ENCODE results near the gene LPP.
A peak's percentile ranks its signal among the peaks of the same experiment; 100 is the strongest.

Gene LPP

DNA sequence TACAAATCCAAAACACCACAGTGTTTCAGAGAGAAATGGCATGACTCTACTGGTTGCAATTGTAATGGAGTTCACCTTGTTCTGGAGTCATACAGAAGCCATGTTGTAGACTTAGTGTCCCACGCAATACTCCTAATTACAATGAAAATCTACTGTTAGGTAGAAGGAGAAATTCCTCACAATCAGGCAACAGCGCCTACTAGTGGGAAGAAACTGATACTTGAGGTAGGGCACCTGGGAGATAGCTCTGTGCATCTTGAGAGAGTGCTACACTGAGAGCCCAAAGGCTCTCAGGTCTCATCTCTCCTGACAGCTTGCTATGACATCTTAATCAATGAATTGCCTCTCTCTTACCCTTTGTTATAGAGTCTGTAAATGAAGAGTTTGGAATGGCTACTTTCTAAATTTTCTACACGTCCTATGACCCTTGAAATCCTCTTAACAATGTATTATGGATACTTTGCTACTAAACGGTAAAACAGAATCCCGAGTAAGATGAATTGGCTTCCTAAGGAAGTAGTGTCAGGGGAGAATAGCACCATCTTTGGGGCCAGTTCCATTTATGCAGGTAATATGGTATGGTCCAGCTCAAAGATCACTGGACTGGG is 595.2 kb downstream of the LPP start:
- no peaks in the 10 kb centered on the region for H3K9me3 ChIP-seq (replicated peaks; ENCODE audit: insufficient read depth, low read length)
- peak; percentile 63 for DNase-seq
- TF ChIP-seq EZH2 (optimal IDR thresholded peaks at IDR 0.05; ENCODE audit: low read depth, low read length) (no peak), EZH2phosphoT487 (IDR thresholded peaks at IDR 0.05; ENCODE audit: low read length) (no peak)
- TF ChIP-seq, protein P1, sequence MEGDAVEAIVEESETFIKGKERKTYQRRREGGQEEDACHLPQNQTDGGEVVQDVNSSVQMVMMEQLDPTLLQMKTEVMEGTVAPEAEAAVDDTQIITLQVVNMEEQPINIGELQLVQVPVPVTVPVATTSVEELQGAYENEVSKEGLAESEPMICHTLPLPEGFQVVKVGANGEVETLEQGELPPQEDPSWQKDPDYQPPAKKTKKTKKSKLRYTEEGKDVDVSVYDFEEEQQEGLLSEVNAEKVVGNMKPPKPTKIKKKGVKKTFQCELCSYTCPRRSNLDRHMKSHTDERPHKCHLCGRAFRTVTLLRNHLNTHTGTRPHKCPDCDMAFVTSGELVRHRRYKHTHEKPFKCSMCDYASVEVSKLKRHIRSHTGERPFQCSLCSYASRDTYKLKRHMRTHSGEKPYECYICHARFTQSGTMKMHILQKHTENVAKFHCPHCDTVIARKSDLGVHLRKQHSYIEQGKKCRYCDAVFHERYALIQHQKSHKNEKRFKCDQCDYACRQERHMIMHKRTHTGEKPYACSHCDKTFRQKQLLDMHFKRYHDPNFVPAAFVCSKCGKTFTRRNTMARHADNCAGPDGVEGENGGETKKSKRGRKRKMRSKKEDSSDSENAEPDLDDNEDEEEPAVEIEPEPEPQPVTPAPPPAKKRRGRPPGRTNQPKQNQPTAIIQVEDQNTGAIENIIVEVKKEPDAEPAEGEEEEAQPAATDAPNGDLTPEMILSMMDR (IDR thresholded peaks at IDR 0.05; ENCODE audit: low read length) = peak; percentile 81
- no peaks in the 10 kb centered on the region for H3K9me2 ChIP-seq (replicated peaks; ENCODE audit: insufficient read depth, low read length)
- no peak overlapping the region for H3K9ac ChIP-seq (ENCODE audit: low read length)
- no peak overlapping the region for H2AFZ ChIP-seq (ENCODE audit: low read length)
- H3K4me3 ChIP-seq (ENCODE audit: low read length) = no peak overlapping the region
- H3K27me3 ChIP-seq (replicated peaks; ENCODE audit: insufficient read depth, low read length) = no peaks in the 10 kb centered on the region
- H3K36me3 ChIP-seq (replicated peaks; ENCODE audit: insufficient read depth, low read length) = no peaks in the 10 kb centered on the region
- H3K4me2 ChIP-seq (ENCODE audit: low read depth, low read length) = no peak overlapping the region
- H3F3A ChIP-seq (ENCODE audit: insufficient read depth, low read length) = 0 out of 2 replicates have a peak, but pooled peaks cover 3% of the 10 kb centered on the region
- no peak overlapping the region for H3K27ac ChIP-seq (ENCODE audit: low read length)
- peaks cover 14% of the 10 kb centered on the region for H3K4me1 ChIP-seq (ENCODE audit: low read length)
- no peaks in the 10 kb centered on the region for H3K79me2 ChIP-seq (ENCODE audit: low read length)
- no peaks in the 10 kb centered on the region for H4K20me1 ChIP-seq (ENCODE audit: insufficient read depth, low read length)

DNA sequence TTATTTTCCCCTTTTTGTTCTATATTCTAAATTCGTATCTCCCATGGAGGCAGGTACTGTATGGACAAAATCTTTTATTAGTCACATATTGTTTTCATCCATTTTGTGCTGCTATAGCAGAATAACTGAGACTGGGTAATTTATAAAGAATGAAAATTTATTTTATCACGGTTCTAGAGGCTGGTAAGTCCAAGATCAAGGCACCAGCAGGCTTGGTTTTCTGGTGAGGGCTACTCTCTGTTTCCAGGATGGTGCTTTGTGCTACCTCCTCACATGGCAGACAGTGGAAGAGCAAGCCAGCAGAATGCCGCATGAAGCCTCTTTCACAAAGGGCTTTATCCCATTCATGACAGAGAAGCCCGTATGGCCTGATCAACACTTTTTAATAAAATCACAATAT is 595.9 kb downstream of the LPP start:
- Histone ChIP-seq H3K4me2 (ENCODE audit: low read depth, low read length) (no peak overlapping the region), H3K9me3 (replicated peaks; ENCODE audit: insufficient read depth, low read length) (no peaks in the 10 kb centered on the region), H3F3A (ENCODE audit: insufficient read depth, low read length) (0 out of 2 replicates have a peak, but pooled peaks cover 8% of the 10 kb centered on the region), H3K4me3 (ENCODE audit: low read length) (no peak overlapping the region), H4K20me1 (ENCODE audit: insufficient read depth, low read length) (no peaks in the 10 kb centered on the region), H3K36me3 (replicated peaks; ENCODE audit: insufficient read depth, low read length) (no peaks in the 10 kb centered on the region), H2AFZ (ENCODE audit: low read length) (no peak overlapping the region), H3K27ac (ENCODE audit: low read length) (no peak overlapping the region), H3K9me2 (replicated peaks; ENCODE audit: insufficient read depth, low read length) (no peaks in the 10 kb centered on the region), H3K4me1 (ENCODE audit: low read length) (peaks cover 18% of the 10 kb centered on the region), H3K9ac (ENCODE audit: low read length) (no peak overlapping the region), H3K79me2 (ENCODE audit: low read length) (no peaks in the 10 kb centered on the region), H3K27me3 (replicated peaks; ENCODE audit: insufficient read depth, low read length) (no peaks in the 10 kb centered on the region)
- DNase-seq = no peak
- no peak for TF ChIP-seq EZH2 (optimal IDR thresholded peaks at IDR 0.05; ENCODE audit: low read depth, low read length)
- TF ChIP-seq, protein P1 (IDR thresholded peaks at IDR 0.05; ENCODE audit: low read length) = no peak
- TF ChIP-seq EZH2phosphoT487 (IDR thresholded peaks at IDR 0.05; ENCODE audit: low read length) = no peak

DNA sequence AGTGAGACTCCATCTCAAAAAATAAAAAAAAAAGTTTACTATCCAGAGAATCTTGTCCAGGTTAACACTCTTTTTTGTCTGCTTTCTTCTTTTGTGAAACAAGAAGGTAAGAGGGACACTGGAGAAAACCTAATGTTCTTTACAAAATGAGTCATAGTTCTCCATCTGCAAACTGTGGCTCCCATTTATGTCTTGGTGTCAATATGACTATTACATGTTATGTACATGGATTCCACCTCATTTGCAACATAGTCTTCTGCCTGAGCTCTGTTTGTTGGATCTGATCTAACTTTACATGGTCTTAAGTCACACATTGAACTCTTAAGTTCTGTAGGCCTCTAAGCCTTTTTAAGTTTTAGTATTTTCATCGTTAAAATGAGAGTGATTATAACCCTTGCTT is 596.7 kb downstream of the LPP start:
- no peak for TF ChIP-seq EZH2phosphoT487 (IDR thresholded peaks at IDR 0.05; ENCODE audit: low read length)
- TF ChIP-seq, protein P1 (IDR thresholded peaks at IDR 0.05; ENCODE audit: low read length) = no peak
- TF ChIP-seq EZH2 (optimal IDR thresholded peaks at IDR 0.05; ENCODE audit: low read depth, low read length) = no peak
- no peak overlapping the region for H3K4me2 ChIP-seq (ENCODE audit: low read depth, low read length)
- no peak overlapping the region for H2AFZ ChIP-seq (ENCODE audit: low read length)

More for the DNA sequence above, 596.7 kb downstream of the LPP start:
- H3K9ac ChIP-seq (ENCODE audit: low read length) = no peak overlapping the region
- no peaks in the 10 kb centered on the region for H3K27me3 ChIP-seq (replicated peaks; ENCODE audit: insufficient read depth, low read length)
- 0 out of 2 replicates have a peak, but pooled peaks cover 8% of the 10 kb centered on the region for H3F3A ChIP-seq (ENCODE audit: insufficient read depth, low read length)
- DNase-seq = no peak
- H3K9me2 ChIP-seq (replicated peaks; ENCODE audit: insufficient read depth, low read length) = no peaks in the 10 kb centered on the region
- no peaks in the 10 kb centered on the region for H3K36me3 ChIP-seq (replicated peaks; ENCODE audit: insufficient read depth, low read length)
- H4K20me1 ChIP-seq (ENCODE audit: insufficient read depth, low read length) = no peaks in the 10 kb centered on the region
- H3K4me1 ChIP-seq (ENCODE audit: low read length) = peaks cover 23% of the 10 kb centered on the region
- no peaks in the 10 kb centered on the region for H3K9me3 ChIP-seq (replicated peaks; ENCODE audit: insufficient read depth, low read length)
- H3K4me3 ChIP-seq (ENCODE audit: low read length) = no peak overlapping the region
- no peak overlapping the region for H3K27ac ChIP-seq (ENCODE audit: low read length)
- H3K79me2 ChIP-seq (ENCODE audit: low read length) = no peaks in the 10 kb centered on the region

Data from MM.1S (cell line).